ENCODE measurements around the gene ATF7IP2.
"Not testable (repeated sequence)": the region's sequence is repeated elsewhere in the genome, so short reads cannot be mapped to it uniquely, and the experiment has no call there.

The ATF7IP2 gene

DNA sequence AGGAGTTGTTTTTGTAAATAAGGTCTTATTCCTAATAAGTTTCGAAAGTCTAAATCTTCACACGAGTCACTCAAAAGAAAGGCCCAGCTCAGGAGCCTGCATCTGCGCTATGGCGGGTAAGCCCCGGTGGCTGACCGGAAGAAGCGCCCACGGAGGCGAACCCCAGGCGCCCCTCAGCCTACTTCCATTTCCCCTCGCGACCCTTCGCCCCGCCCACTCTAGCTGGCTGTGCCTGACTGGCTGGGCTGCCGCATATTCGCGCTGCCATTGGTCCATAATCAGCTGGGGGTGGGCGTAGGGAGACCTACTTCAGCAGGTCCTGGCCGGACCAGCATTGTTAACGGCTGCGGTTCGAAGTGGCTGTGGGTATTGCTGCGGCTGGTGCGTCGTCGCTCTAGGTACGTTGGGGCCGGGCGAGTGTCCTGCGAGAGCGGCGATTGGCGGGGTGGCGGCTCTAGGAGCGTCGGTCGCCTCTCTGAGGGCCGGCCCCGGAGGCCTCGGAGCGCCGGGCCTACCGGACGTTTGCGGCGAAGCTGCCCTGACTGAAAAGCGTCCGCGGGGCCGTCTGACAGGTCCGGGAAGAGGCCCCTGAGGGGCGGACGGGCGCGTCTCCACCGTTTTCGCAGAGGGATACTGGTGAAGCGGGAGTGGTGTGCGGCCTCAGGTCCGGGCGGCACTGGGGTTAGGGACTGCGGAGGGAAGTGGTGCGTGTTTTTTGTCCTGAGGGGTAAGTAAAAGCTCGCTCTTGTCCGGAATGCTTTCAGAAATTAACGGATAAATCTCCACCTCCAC is at the start of gene ATF7IP2:
TSS of gene ATF7IP2 (plus strand) at position 337 of the 792 bp plus-strand sequence. CDS start 44,560 bp downstream, outside the sequence.
- TF ChIP-seq CTCF (IDR thresholded peaks at IDR 0.05; ENCODE audit: low read depth, low read length), result no peak
- H3K4me3 ChIP-seq (ENCODE audit: low read depth, low read length), result peak within 1 kb of the TSS; percentile 58

- no peak for TF ChIP-seq CTCF (IDR thresholded peaks at IDR 0.05; ENCODE audit: low read depth, low read length)
- no peak overlapping the region for H3K4me3 ChIP-seq (ENCODE audit: low read depth, low read length)
Measured at GRCh38 chr16:10338426-10338825, 47.4 kb upstream of the ATF7IP2 start.

DNA sequence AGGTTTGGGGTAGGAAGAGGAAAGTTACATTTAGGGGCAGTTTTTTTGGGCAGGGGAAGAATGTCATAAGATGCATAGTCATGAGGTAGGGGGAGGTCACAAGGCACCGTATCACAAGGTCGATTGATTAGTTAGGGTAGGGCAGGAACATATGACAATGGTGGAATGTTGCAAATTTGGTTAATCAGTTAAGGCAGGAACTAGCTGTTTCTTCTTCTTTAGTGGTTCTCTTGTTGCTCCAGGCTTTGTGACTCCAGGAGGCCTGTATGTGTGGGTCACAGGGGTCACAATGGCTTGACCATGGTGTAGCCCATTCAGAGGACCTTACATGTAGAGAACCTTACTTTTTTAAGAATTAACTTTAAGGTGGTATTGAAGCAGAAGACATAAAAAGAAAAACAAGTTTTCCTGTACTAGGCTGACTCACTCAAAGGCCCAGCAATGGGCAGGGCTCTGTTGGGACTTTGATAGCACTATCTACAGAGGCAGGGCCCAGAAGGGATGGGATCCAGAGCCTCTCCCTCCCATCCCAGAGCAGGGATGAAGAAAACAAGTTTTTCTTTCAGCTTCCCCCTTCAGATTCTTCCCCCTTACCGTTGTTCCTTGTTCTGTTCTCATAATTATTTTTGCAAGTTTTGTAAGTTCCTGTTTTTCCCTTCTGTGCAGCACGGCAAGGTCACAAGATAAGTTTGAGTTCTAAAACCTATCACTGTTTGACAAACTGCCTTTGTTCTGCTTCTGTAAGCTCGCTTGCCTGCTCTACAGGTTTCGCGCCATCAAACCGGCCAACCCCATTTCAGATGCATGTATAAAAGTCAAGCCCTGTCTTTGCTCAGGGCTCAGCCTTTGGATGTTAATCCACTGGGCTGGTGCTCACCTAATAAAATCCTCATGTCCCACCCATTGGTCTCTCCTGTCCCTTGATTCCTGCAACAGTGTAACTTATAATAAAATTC is 45.8 kb upstream of the ATF7IP2 start:
- no peak for TF ChIP-seq CTCF (IDR thresholded peaks at IDR 0.05; ENCODE audit: low read depth, low read length)
- no peak overlapping the region for H3K4me3 ChIP-seq (ENCODE audit: low read depth, low read length)

DNA sequence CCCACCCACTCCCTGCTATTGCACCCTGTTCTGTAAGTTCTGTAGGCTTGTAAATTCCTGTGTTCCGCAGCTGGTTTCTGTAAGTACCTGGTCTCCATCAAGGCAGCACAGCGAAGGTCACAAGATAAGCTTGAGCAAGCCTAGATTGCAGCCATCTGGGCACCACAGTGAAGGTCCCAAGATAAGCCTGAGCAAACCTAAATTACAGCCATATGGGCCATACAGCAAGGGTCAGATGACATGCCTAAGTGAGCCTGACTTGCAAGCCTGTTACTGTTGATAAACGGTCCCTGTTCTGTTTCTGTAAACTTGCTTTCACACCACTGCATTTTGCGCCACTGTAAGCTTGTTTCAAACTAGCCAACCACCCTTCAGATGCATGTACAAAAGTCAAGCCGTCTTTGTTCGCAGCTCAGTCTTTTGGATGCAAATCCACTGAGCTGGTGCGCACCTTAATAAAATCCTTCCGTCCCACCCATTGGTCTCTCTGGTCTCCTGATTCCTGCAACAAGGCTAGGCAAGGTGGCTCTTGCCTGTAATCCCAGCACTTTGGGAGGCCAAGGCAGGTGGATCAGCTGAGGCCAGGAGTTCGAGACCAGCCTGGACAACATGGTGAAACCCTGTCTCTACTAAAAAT is 42.6 kb upstream of the ATF7IP2 start:
- no peak for TF ChIP-seq CTCF (IDR thresholded peaks at IDR 0.05; ENCODE audit: low read depth, low read length)
- no peak overlapping the region for H3K4me3 ChIP-seq (ENCODE audit: low read depth, low read length)

DNA sequence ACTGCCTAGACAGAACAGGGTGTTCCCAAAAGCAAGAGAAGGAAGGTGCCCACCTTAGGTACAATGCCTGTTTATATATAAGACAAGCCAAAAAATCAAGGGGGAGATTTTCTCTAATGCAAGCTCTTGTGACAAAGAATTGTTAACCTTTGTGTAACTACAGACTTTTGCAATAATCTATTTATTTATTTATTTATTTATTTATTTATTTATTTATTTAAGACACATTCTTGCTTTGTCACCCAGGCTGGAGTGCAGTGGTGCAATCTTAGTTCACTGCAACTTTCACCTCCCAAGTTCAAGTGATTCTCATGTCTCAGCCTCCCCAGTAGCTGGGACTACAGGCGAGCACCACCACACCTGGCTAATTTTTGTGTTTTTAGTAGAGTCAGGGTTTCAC is 41.2 kb upstream of the ATF7IP2 start:
- not testable (repeated sequence) for H3K4me3 ChIP-seq (ENCODE audit: low read depth, low read length)

DNA sequence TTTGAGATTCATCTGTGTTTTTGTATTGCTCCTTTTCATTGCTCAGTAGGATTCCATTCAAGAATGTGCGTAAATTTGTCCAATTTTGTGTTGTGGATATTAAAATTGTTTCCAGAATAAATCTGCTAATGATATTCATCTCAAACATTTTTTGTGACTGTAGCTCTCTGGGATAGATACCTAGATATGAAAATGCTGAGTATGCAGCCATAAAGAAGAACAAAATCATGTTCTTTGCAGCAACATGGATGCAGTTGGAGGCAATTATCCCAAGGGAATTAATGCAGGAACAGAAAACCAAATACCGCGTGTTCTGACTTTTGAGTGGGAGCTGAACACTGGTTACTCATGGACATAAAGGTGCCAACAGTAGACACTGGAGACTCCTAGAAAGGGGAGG is 40.2 kb upstream of the ATF7IP2 start:
- H3K4me3 ChIP-seq (ENCODE audit: low read depth, low read length), result no peak overlapping the region
- no peak for TF ChIP-seq CTCF (IDR thresholded peaks at IDR 0.05; ENCODE audit: low read depth, low read length)

- H3K4me3 ChIP-seq (ENCODE audit: low read depth, low read length), result no peak overlapping the region
- no peak for TF ChIP-seq CTCF (IDR thresholded peaks at IDR 0.05; ENCODE audit: low read depth, low read length)
Measured at GRCh38 chr16:10349851-10350250, 36.0 kb upstream of the ATF7IP2 start.

All from WI38 (cell line).